Measurements from ENCODE around the gene RRAD.

Gene RRAD

GRCh38 chr16:66894055-66894454 lies 31.3 kb downstream of the RRAD start:
- no peak for DNase-seq (ENCODE audit: low read depth)
- H3K4me3 ChIP-seq (ENCODE audit: low read depth, low read length): no peak overlapping the region
- no peak for TF ChIP-seq CTCF (IDR thresholded peaks at IDR 0.05; ENCODE audit: control insufficient read depth, extremely low read depth, insufficient read depth)

GRCh38 chr16:66891797-66892196 lies 33.5 kb downstream of the RRAD start:
- H3K4me3 ChIP-seq (ENCODE audit: low read depth, low read length): no peak overlapping the region
- no peak for TF ChIP-seq CTCF (IDR thresholded peaks at IDR 0.05; ENCODE audit: control insufficient read depth, extremely low read depth, insufficient read depth)
- DNase-seq (ENCODE audit: low read depth): no peak

GRCh38 chr16:66891360-66891759 lies 34.0 kb downstream of the RRAD start:
- no peak overlapping the region for H3K4me3 ChIP-seq (ENCODE audit: low read depth, low read length)
- DNase-seq (ENCODE audit: low read depth): no peak
- no peak for TF ChIP-seq CTCF (IDR thresholded peaks at IDR 0.05; ENCODE audit: control insufficient read depth, extremely low read depth, insufficient read depth)

GRCh38 chr16:66890799-66891198 lies 34.5 kb downstream of the RRAD start:
- DNase-seq (ENCODE audit: low read depth): no peak
- H3K4me3 ChIP-seq (ENCODE audit: low read depth, low read length): no peak overlapping the region
- no peak for TF ChIP-seq CTCF (IDR thresholded peaks at IDR 0.05; ENCODE audit: control insufficient read depth, extremely low read depth, insufficient read depth)

- H3K4me3 ChIP-seq (ENCODE audit: low read depth, low read length): no peak overlapping the region
- TF ChIP-seq CTCF (IDR thresholded peaks at IDR 0.05; ENCODE audit: control insufficient read depth, extremely low read depth, insufficient read depth): no peak
- DNase-seq (ENCODE audit: low read depth): no peak
These were observed 35.7 kb downstream of the RRAD start for GRCh38 chr16:66889622-66890021.

- DNase-seq (ENCODE audit: low read depth): no peak
- TF ChIP-seq CTCF (IDR thresholded peaks at IDR 0.05; ENCODE audit: control insufficient read depth, extremely low read depth, insufficient read depth): no peak
- H3K4me3 ChIP-seq (ENCODE audit: low read depth, low read length): no peak overlapping the region
These were observed 36.4 kb downstream of the RRAD start for GRCh38 chr16:66888647-66889615.
